ENCODE measurements around the gene TUBB2B.
A peak's percentile ranks its signal among the peaks of the same experiment; 100 is the strongest.
"Not testable (repeated sequence)": the region's sequence is repeated elsewhere in the genome, so short reads cannot be mapped to it uniquely, and the experiment has no call there.

TUBB2B gene

DNA sequence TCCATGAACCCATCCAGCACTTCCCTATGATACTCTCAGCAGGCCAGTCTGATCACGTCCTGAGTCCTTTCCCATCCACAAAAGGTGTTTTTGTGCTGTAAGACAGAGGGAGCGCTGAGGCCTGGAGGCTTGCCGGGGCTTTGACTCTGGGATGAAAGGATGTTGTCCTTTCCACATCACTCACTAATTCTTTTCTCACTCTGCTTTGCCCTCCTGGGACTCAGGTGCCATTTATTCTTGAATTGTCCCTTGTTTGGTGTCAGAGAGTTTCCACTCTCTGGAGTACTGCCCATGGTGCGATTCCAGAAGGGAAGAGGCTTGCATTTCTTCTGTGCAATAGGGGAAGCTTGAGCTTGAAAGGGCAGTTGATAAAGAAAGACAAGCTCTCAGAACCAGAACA, 15.3 kb upstream of the TUBB2B start:
- Histone ChIP-seq H3K27ac (ENCODE audit: low read depth, low read length) (no peak overlapping the region), H3K9ac (ENCODE audit: low read length) (no peak overlapping the region), H3K36me3 (ENCODE audit: control insufficient read depth, insufficient read depth, low read length) (no peaks in the 10 kb centered on the region), H3K9me3 (ENCODE audit: control insufficient read depth, insufficient read depth, low read depth, low read length) (no peaks in the 10 kb centered on the region), H3K4me3 (ENCODE audit: low read depth, low read length) (no peak overlapping the region), H3K27me3 (ENCODE audit: control insufficient read depth, insufficient read depth, low read length) (no peaks in the 10 kb centered on the region), H3K4me1 (ENCODE audit: control insufficient read depth, insufficient read depth, low read length) (peaks cover 8% of the 10 kb centered on the region)

GRCh38 chr6:3241745-3242144, 14.3 kb upstream of the TUBB2B start:
- H3K27me3 ChIP-seq (ENCODE audit: control insufficient read depth, insufficient read depth, low read length); H3K27ac ChIP-seq (ENCODE audit: low read depth, low read length); H3K4me3 ChIP-seq (ENCODE audit: low read depth, low read length); H3K36me3 ChIP-seq (ENCODE audit: control insufficient read depth, insufficient read depth, low read length); H3K9ac ChIP-seq (ENCODE audit: low read length); H3K9me3 ChIP-seq (ENCODE audit: control insufficient read depth, insufficient read depth, low read depth, low read length); H3K4me1 ChIP-seq (ENCODE audit: control insufficient read depth, insufficient read depth, low read length): not testable (repeated sequence)

DNA sequence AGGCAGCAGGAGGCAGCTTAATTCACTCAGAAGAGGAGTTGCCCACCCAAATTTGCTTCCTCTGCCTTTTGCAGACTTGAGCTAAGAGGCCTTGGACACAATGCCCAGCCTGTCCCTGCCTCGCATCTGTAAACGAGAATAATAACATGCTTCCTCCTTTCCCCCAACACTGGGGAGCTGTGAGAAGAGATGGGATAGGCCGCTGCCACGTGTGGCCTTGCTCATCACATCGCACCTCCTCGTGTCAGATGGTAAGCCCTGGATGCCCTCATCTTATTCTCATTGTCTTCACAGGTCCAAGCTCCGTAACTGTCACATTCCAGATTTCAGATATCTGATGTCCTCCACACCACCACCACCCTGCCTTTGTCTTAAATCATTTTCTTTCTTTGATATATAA, 13.1 kb upstream of the TUBB2B start:
- no peaks in the 10 kb centered on the region for H3K27me3 ChIP-seq (ENCODE audit: control insufficient read depth, insufficient read depth, low read length)
- no peak overlapping the region for H3K4me3 ChIP-seq (ENCODE audit: low read depth, low read length)
- H3K27ac ChIP-seq (ENCODE audit: low read depth, low read length): no peak overlapping the region
- H3K9me3 ChIP-seq (ENCODE audit: control insufficient read depth, insufficient read depth, low read depth, low read length): no peaks in the 10 kb centered on the region
- H3K4me1 ChIP-seq (ENCODE audit: control insufficient read depth, insufficient read depth, low read length): no peaks in the 10 kb centered on the region
- H3K36me3 ChIP-seq (ENCODE audit: control insufficient read depth, insufficient read depth, low read length): no peaks in the 10 kb centered on the region
- H3K9ac ChIP-seq (ENCODE audit: low read length): no peak overlapping the region

GRCh38 chr6:3239110-3239830, 11.8 kb upstream of the TUBB2B start:
- H3K27ac ChIP-seq (ENCODE audit: low read depth, low read length): no peak overlapping the region
- no peak overlapping the region for H3K4me3 ChIP-seq (ENCODE audit: low read depth, low read length)
- H3K9ac ChIP-seq (ENCODE audit: low read length): no peak overlapping the region
- H3K27me3 ChIP-seq (ENCODE audit: control insufficient read depth, insufficient read depth, low read length): no peaks in the 10 kb centered on the region
- no peaks in the 10 kb centered on the region for H3K4me1 ChIP-seq (ENCODE audit: control insufficient read depth, insufficient read depth, low read length)
- no peaks in the 10 kb centered on the region for H3K9me3 ChIP-seq (ENCODE audit: control insufficient read depth, insufficient read depth, low read depth, low read length)
- no peaks in the 10 kb centered on the region for H3K36me3 ChIP-seq (ENCODE audit: control insufficient read depth, insufficient read depth, low read length)

- Histone ChIP-seq H3K27ac (ENCODE audit: low read depth, low read length) (no peak overlapping the region), H3K9me3 (ENCODE audit: control insufficient read depth, insufficient read depth, low read depth, low read length) (no peaks in the 10 kb centered on the region), H3K27me3 (ENCODE audit: control insufficient read depth, insufficient read depth, low read length) (peaks cover 3% of the 10 kb centered on the region; the same call in 1 of the 2 replicates), H3K9ac (ENCODE audit: low read length) (no peak overlapping the region), H3K4me3 (ENCODE audit: low read depth, low read length) (no peak overlapping the region), H3K36me3 (ENCODE audit: control insufficient read depth, insufficient read depth, low read length) (no peaks in the 10 kb centered on the region), H3K4me1 (ENCODE audit: control insufficient read depth, insufficient read depth, low read length) (no peaks in the 10 kb centered on the region)
These were observed 10.6 kb upstream of the TUBB2B start for GRCh38 chr6:3237761-3238662.

DNA sequence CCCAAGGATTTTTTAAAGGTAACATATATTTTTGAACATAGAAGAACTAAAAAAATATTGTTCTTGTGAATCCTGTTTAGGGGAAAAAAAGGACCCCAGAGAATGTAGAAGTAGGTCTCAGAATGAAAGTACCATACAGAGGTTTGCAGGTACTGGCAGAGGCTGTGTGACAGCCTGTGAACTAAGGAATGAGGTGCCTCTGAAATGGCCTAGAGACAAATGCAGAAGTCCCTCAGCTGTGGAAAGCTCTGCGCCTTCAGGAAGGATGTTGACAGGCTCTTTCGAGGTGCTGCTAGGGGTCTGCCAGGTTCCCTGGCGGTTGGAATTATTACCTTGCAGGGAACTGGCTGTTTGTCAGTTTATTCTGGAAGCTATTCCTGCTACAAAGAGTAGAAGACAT, 8.6 kb upstream of the TUBB2B start:
- H3K9me3 ChIP-seq (ENCODE audit: control insufficient read depth, insufficient read depth, low read depth, low read length): no peaks in the 10 kb centered on the region
- H3K9ac ChIP-seq (ENCODE audit: low read length): no peak overlapping the region
- no peak overlapping the region for H3K4me3 ChIP-seq (ENCODE audit: low read depth, low read length)
- no peak overlapping the region for H3K27ac ChIP-seq (ENCODE audit: low read depth, low read length)
- peaks cover 6% of the 10 kb centered on the region; the same call in 1 of the 2 replicates for H3K4me1 ChIP-seq (ENCODE audit: control insufficient read depth, insufficient read depth, low read length)
- no peaks in the 10 kb centered on the region for H3K36me3 ChIP-seq (ENCODE audit: control insufficient read depth, insufficient read depth, low read length)
- H3K27me3 ChIP-seq (ENCODE audit: control insufficient read depth, insufficient read depth, low read length): peaks cover 13% of the 10 kb centered on the region

- no peaks in the 10 kb centered on the region for H3K9me3 ChIP-seq (ENCODE audit: control insufficient read depth, insufficient read depth, low read depth, low read length)
- peaks cover 18% of the 10 kb centered on the region for H3K27me3 ChIP-seq (ENCODE audit: control insufficient read depth, insufficient read depth, low read length)
- no peak overlapping the region for H3K27ac ChIP-seq (ENCODE audit: low read depth, low read length)
- no peak overlapping the region for H3K9ac ChIP-seq (ENCODE audit: low read length)
- no peak overlapping the region for H3K4me3 ChIP-seq (ENCODE audit: low read depth, low read length)
- no peaks in the 10 kb centered on the region for H3K36me3 ChIP-seq (ENCODE audit: control insufficient read depth, insufficient read depth, low read length)
- peaks cover 10% of the 10 kb centered on the region; the same call in 1 of the 2 replicates for H3K4me1 ChIP-seq (ENCODE audit: control insufficient read depth, insufficient read depth, low read length)
These were observed 8.0 kb upstream of the TUBB2B start for GRCh38 chr6:3235486-3235885.

DNA sequence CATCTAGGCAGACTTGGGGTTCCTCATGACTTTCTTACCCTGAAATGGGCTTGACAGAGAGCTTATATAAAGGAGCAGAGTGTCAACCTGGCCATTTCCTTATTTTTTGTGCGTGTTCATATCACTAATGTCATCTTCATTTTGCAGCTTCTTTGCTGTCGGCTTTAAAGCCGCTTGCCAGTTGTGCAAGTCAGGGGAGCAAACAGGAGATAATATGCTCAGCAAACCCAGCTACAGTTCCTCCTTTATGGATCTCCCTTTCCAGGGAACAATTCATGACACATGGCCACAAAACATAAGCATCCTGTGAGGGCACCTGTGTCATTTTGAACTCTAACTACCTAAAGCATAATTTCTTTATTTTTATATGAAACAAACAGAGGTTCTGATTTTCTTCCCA, 6.5 kb upstream of the TUBB2B start:
- Histone ChIP-seq H3K27me3 (ENCODE audit: control insufficient read depth, insufficient read depth, low read length) (peaks cover 34% of the 10 kb centered on the region), H3K9me3 (ENCODE audit: control insufficient read depth, insufficient read depth, low read depth, low read length) (no peaks in the 10 kb centered on the region), H3K4me3 (ENCODE audit: low read depth, low read length) (no peak overlapping the region), H3K9ac (ENCODE audit: low read length) (no peak overlapping the region), H3K27ac (ENCODE audit: low read depth, low read length) (no peak overlapping the region), H3K4me1 (ENCODE audit: control insufficient read depth, insufficient read depth, low read length) (peaks cover 23% of the 10 kb centered on the region), H3K36me3 (ENCODE audit: control insufficient read depth, insufficient read depth, low read length) (no peaks in the 10 kb centered on the region)

GRCh38 chr6:3233321-3233720, 5.9 kb upstream of the TUBB2B start:
- peaks cover 25% of the 10 kb centered on the region for H3K4me1 ChIP-seq (ENCODE audit: control insufficient read depth, insufficient read depth, low read length)
- no peaks in the 10 kb centered on the region for H3K36me3 ChIP-seq (ENCODE audit: control insufficient read depth, insufficient read depth, low read length)
- H3K9me3 ChIP-seq (ENCODE audit: control insufficient read depth, insufficient read depth, low read depth, low read length): no peaks in the 10 kb centered on the region
- H3K27ac ChIP-seq (ENCODE audit: low read depth, low read length): no peak overlapping the region
- no peak overlapping the region for H3K4me3 ChIP-seq (ENCODE audit: low read depth, low read length)
- H3K27me3 ChIP-seq (ENCODE audit: control insufficient read depth, insufficient read depth, low read length): peaks cover 37% of the 10 kb centered on the region
- no peak overlapping the region for H3K9ac ChIP-seq (ENCODE audit: low read length)

GRCh38 chr6:3232017-3232945, 4.8 kb upstream of the TUBB2B start:
- H3K27ac ChIP-seq (ENCODE audit: low read depth, low read length): no peak overlapping the region; the same call in 1 of the 2 replicates
- H3K4me1 ChIP-seq (ENCODE audit: control insufficient read depth, insufficient read depth, low read length): peaks cover 25% of the 10 kb centered on the region
- peak overlapping the region; percentile 99 for H3K4me3 ChIP-seq (ENCODE audit: low read depth, low read length)
- no peaks in the 10 kb centered on the region for H3K36me3 ChIP-seq (ENCODE audit: control insufficient read depth, insufficient read depth, low read length)
- H3K27me3 ChIP-seq (ENCODE audit: control insufficient read depth, insufficient read depth, low read length): peaks cover 37% of the 10 kb centered on the region
- H3K9ac ChIP-seq (ENCODE audit: low read length): peak overlapping the region; percentile 71
- no peaks in the 10 kb centered on the region for H3K9me3 ChIP-seq (ENCODE audit: control insufficient read depth, insufficient read depth, low read depth, low read length)
